Activated T-helper 2 cell treated with anti-CD3 and anti-CD28 coated beads, Interferon-gamma antibody, Interleukin-2, Interleukin-4, amounts not matched to agents 10 μg/mL and 5 μg/mL and 100 μg/mL, durations not matched to agents 14 hours and 24 hours and 36 hours (primary cell): ENCODE measurements around the gene LHX4. TPM values are rescaled to one million over a fixed set of nuclear protein-coding genes. Genes with fewer than 3 reads are reported as not detected.

Experiments
- DNase-seq: peaks from one replicate; pipeline ENCODE4 v3.0.0; 2021; ENCODE audit warnings: low spot score
- H3K27ac Mint-ChIP-seq: one replicate; pipeline ENCODE4 v1.8.0; 2021; ENCODE audit warnings: mixed read lengths
- H3K27me3 Mint-ChIP-seq: one replicate; pipeline ENCODE4 v1.8.0; 2021; ENCODE audit warnings: low read depth, mixed read lengths
- H3K36me3 Mint-ChIP-seq: one replicate; pipeline ENCODE4 v1.8.0; 2021; ENCODE audit warnings: low read depth, mixed read lengths
- H3K4me1 Mint-ChIP-seq: one replicate; pipeline ENCODE4 v1.8.0; 2021; ENCODE audit warnings: low read depth, mixed read lengths
- H3K4me3 Mint-ChIP-seq: one replicate; pipeline ENCODE4 v1.8.0; 2021; ENCODE audit warnings: low read depth, mild to moderate bottlenecking, moderate library complexity, mixed read lengths
- H3K9me3 Mint-ChIP-seq: one replicate; pipeline ENCODE4 v1.8.0; 2021; ENCODE audit warnings: mixed read lengths
- intact Hi-C: fragments of 100-400 bp; cut with micrococcal nuclease; formaldehyde crosslinking; loops from one replicate; pipeline ENCODE4 v1.15.1; 2023
- total RNA-seq: library from RNA; stranded (reverse); gene quantifications from 2 replicates; pipeline ENCODE4 v1.2.3, GENCODE V29; 2022

LHX4 gene
- total RNA-seq, 1 donor from 2014 or later: not detected

DNA sequence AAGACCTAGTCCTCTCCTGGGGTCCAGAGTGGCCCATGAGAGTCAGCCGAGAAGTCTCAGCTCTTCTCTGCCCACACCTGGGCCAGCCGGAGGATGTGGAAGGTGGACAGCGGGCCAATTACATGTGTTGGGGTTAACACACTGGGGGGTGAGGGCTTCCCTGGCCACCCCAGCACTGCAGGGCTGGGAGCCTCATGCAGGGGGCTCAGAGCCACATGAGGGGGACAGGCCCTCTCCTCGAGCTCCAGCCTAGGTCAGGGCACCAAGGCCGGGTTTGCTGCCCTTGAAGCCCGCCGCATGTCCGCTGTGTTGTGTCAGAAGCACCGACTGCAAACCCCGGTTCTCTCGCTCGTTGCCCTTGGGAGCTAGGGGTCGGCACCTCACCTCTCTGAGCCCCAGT, 30.5 kb downstream of the LHX4 start:
- Mint-ChIP-seq H3K4me3 (no peak overlapping the region), H3K27me3 (no peaks in the 10 kb centered on the region)
- intact Hi-C loops: no loop called here

DNA sequence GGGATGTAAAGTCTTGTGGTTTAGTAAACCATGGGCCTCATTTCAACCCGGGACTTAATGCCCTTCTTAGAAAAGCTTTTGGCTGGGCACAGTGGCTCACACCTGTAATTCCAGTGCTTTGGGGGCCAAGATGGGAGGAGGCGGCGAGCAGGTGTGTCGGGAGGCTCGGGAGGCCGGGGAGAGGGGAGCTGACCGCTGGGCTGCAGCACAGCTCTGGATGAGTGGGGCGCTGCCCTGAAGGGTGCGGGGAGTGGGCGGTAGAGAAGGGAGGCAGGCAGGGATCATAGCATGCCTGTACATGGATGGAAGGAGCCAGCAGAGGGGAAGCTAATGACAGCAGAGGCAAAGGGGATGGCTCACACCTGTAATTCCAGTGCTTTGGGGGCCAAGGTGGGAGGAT, 31.0 kb downstream of the LHX4 start:
- intact Hi-C loops: no loop called here
- no peaks in the 10 kb centered on the region for H3K9me3 Mint-ChIP-seq
- no peaks in the 10 kb centered on the region for H3K27me3 Mint-ChIP-seq
- no peaks in the 10 kb centered on the region for H3K36me3 Mint-ChIP-seq
- no peaks in the 10 kb centered on the region for H3K4me1 Mint-ChIP-seq
- DNase-seq: no peak
- H3K27ac Mint-ChIP-seq: no peak overlapping the region
- no peak overlapping the region for H3K4me3 Mint-ChIP-seq

More for the DNA sequence above, 30.5 kb downstream of the LHX4 start:
- Mint-ChIP-seq H3K27ac (no peak overlapping the region), H3K36me3 (no peaks in the 10 kb centered on the region), H3K4me1 (no peaks in the 10 kb centered on the region), H3K9me3 (no peaks in the 10 kb centered on the region)
- no peak for DNase-seq

DNA sequence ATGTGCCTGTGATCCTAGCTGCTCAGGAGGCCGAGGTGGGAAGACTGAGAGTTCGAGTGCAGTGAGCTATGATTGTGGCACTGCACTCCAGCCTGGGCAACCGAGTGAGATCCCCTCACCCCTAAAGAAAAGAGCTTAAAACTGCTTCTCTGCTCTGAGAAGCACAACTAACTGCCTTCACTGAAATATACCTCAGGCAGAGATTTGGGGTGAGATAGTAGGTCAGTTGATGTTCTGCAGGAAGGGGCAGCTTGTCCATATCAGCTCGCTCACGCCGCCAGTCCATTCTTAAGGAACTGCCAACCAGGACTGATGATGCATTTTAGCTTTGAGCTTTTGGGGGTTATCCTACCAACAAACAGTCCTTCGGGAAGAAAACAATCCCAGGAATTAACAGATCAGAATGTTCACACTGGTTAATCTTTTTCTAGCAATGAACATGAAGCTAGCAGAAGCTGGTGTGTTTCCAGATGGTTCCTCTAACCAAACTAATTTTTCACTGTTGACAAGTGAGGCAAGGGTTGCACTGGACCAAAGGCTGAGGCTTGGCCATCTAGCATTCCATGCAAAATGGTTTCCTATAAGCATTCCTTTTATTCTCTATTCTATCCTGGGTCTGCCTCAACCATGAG, 31.6 kb downstream of the LHX4 start:
- Mint-ChIP-seq H3K36me3 (no peaks in the 10 kb centered on the region), H3K4me1 (no peaks in the 10 kb centered on the region), H3K27ac (no peak overlapping the region), H3K27me3 (no peaks in the 10 kb centered on the region), H3K9me3 (no peaks in the 10 kb centered on the region), H3K4me3 (no peak overlapping the region)
- intact Hi-C loops: no loop called here
- no peak for DNase-seq

DNA sequence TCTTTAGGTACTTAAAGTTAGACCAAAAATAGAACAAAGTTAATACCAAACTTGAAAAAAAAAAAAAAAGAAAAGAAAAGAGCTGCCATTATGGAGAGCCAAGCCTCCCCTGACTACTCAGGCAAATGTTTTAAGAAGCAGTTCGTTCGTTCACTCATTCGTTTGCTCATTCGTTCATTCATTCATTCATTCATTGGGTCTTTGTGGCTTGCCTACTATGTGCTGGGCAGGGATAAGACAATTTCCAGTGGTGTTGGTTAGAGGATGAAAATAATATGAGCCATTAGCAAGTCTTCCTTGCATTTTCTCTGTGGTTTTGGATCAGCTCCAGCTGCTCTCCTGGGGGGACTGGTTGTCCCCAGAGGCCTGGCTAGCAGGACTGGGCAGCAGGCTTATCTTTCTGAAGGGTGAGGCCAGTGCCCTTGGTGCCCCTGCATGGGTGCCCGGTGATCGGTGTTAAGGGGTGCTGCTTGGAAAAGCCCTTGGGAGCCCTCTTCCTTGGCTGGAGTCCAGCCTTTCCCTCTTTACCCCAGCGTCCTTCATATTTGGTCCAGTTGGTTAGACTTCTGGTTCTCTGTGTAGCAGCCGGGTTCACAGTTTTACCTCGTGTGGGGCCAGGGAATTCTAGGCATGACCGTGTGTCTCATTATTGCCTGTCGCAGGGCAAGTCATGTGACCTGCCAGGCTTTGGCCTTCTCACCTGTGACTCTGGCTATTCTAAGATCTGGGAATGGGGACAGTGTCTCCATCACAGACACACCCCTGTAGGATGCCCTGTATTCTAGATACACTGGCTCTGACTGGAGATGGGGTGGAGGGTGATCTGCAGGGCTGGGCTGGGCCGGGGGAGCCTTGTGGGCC, 32.8 kb downstream of the LHX4 start:
- no peak for DNase-seq
- no peaks in the 10 kb centered on the region for H3K4me1 Mint-ChIP-seq
- H3K9me3 Mint-ChIP-seq: no peaks in the 10 kb centered on the region
- no peaks in the 10 kb centered on the region for H3K36me3 Mint-ChIP-seq
- no peaks in the 10 kb centered on the region for H3K27me3 Mint-ChIP-seq
- H3K4me3 Mint-ChIP-seq: no peak overlapping the region
- intact Hi-C loops: no loop called here
- H3K27ac Mint-ChIP-seq: no peak overlapping the region

DNA sequence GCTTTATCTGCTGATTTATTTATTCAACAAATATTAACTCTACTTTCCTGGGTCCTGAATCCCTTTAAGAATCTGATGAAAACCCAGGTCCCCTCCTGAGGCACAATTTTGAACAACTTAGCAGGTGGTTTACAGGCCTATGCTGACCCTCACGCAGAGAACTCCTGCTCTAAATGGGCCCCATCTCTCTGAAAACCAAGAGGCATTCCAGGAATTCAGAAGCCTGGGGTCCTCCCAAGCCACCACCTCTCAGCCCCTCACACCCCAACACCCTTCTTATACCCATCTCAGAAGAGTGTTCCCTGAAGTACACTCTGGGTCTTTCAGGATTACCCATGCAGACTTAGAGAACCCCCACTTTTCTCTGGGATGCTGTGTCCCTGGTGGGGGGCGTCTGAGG, 34.5 kb downstream of the LHX4 start:
- no peak for DNase-seq
- Mint-ChIP-seq H3K9me3 (no peaks in the 10 kb centered on the region), H3K27ac (no peak overlapping the region), H3K4me1 (no peaks in the 10 kb centered on the region), H3K36me3 (no peaks in the 10 kb centered on the region), H3K4me3 (no peak overlapping the region), H3K27me3 (no peaks in the 10 kb centered on the region)
- intact Hi-C loops: no loop called here

DNA sequence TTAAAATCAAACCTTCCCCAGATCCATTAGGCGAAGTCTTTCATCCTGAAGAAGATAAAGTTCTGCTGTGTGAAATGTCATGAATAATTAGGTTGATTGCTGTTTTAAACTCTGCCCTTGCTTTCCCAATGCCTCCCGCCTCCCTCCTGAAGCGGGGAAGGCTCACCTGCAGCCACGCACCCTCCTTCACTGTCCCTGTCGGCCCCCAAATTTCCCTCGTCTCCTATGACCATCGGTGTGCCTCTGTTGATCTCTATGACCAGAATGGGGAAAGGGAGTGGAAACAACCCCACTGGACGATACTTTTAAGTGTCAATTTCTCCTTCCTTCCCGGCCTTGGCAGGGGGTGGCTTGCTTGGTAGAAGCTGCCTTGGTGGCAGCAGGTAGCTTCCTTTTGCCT, 35.1 kb downstream of the LHX4 start:
- H3K4me3 Mint-ChIP-seq: no peak overlapping the region
- no peaks in the 10 kb centered on the region for H3K36me3 Mint-ChIP-seq
- H3K27me3 Mint-ChIP-seq: no peaks in the 10 kb centered on the region
- H3K4me1 Mint-ChIP-seq: no peaks in the 10 kb centered on the region
- DNase-seq: no peak
- H3K9me3 Mint-ChIP-seq: no peaks in the 10 kb centered on the region
- no peak overlapping the region for H3K27ac Mint-ChIP-seq
- intact Hi-C loops: no loop called here

DNA sequence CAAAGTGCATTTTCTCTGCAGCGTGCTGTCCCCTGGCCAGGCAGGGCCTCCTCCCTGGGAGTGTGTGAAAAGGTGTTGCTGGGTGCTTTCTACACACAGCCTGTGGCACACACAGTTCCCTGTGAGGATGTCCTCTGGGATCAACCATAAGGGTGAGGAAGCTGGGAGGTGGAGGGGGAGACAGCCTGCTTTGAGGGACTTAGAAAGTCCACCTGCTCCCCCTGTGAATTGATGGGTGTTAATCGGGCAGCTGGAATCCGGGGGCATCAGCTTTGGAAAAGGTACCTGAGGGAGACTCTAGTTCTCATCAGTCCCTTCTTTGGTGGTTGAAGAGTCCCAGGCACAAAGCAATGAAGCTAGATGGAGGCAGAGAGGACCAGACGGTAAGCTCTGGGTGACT, 35.8 kb downstream of the LHX4 start:
- intact Hi-C loops: no loop called here
- H3K36me3 Mint-ChIP-seq: no peaks in the 10 kb centered on the region
- H3K4me1 Mint-ChIP-seq: no peaks in the 10 kb centered on the region
- DNase-seq: no peak
- no peaks in the 10 kb centered on the region for H3K27me3 Mint-ChIP-seq
- no peak overlapping the region for H3K27ac Mint-ChIP-seq
- no peaks in the 10 kb centered on the region for H3K9me3 Mint-ChIP-seq
- H3K4me3 Mint-ChIP-seq: no peak overlapping the region

DNA sequence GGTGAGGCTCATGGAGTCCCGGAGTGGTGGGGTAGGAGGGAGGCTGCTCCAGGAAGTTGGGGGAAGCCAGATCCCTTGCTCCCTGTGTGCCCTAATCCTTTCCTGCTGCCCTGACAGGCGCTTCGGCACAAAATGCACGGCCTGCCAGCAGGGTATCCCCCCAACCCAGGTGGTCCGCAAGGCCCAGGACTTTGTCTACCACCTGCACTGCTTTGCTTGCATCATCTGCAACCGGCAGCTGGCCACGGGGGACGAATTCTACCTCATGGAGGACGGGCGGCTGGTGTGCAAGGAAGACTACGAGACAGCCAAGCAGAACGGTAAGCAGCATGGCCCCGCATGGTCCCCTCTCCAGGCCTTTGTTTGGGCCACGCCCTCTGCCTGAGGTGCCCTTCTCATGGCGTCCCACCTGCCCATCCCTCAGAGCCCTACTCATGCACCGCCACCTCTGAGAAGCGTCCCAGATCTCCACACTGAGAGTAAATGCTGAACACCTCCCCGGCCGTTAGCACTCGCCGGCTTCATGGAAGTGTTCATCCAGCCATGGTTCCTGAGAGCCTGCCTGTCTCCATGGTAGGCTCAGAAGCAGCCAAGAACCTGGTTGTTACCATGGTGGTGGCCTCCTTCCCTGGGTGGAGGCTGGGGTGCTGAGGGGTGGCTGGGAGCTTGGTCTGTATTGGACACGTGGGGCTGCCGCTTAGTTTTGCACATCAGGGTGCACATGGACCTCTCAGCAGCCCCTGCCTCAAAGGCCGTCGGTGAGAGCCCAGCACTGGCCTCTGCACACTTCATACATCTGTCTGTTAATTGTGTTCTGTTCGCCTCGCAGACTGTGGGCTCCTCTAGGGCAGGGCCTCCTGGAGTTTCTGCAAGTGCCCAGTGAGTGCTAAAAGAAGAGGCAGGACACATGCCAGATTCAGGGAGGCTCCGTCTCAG, 36.5 kb downstream of the LHX4 start:
- H3K4me3 Mint-ChIP-seq: no peak overlapping the region
- H3K4me1 Mint-ChIP-seq: no peaks in the 10 kb centered on the region
- H3K27ac Mint-ChIP-seq: no peak overlapping the region
- intact Hi-C loops: no loop called here
- no peaks in the 10 kb centered on the region for H3K27me3 Mint-ChIP-seq
- no peaks in the 10 kb centered on the region for H3K36me3 Mint-ChIP-seq
- no peak for DNase-seq
- no peaks in the 10 kb centered on the region for H3K9me3 Mint-ChIP-seq

DNA sequence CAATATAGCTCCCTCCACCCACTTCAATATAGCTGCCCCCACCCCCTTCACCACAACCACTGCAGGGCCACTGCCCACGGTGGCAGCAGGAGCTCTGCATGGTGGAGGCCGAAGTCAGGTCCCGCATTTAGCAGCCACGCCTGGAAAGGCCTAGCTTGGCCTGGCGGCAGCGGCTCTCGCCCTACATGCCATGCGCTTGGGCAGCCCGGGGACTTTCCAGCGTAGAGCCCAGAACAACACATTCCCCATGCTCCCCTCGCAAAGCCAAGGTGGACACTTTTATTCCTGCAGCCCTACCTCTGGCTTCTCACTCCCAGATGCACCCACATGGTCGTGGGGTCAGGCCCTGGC, 37.1 kb downstream of the LHX4 start:
- Mint-ChIP-seq H3K27ac (no peak overlapping the region), H3K9me3 (no peaks in the 10 kb centered on the region), H3K4me3 (no peak overlapping the region), H3K27me3 (no peaks in the 10 kb centered on the region), H3K4me1 (no peaks in the 10 kb centered on the region), H3K36me3 (no peaks in the 10 kb centered on the region)
- intact Hi-C loops: no loop called here
- no peak for DNase-seq

DNA sequence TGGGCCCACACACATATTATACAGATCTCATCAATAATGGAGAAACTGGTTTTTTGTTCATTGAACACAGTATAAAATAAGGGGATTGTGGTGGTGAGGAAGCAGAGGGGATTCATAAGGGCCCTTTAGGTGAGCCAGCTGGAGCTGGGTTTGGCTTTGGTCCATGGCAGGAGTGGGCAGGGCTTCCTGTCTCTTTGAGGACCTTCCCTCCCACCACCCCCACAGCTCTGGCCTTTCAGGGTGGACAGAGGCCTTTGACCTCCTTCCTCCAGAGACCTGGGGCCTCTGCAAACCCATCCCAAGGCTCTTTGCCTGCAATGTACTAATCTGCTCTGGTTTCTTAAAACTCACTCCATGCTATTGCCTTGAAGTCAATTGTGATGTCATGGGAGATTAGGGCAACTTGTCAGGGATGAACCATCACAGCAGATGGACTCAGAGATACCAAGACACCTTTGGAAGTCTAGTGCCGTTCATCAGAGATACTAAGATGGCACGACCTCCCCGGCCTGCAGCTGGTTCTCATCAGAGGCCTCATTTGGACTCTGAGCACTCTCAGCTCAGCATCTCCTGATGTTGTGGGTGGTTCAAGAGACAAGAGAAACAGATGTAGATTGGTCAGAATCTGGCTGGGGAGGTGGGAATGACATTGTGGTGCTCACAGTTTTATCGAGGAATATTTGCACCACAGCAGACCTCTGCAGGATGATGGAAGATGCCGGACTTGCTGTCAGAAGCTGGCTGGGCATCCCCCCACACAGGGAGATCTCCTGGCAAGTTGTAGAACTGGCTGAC, 37.9 kb downstream of the LHX4 start:
- H3K27ac Mint-ChIP-seq: no peak overlapping the region

DNA sequence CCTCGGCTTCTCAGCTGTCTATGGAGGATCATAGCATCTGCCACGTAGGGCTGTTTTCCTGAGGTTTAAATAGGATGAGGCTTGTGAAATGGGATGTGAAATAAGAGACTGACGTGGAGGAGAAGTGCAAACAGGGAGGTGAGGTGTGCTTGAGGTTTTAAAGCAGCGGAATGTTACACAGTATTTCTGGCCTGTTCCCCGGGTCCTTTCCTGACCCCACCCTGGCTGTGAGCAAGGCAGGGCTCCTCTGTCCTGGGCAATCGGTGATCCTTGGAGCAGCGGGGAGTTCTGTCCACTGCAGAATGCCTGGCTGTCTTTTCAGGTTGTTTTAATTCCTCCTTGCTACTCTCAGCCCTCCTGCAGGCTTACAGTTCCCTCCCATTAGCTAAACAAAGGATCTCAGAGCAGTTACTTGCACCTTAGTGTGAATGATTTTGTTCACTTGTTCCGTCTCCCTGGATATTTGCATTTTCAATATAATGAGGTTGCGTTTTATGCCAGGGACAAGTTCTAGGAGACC, 38.6 kb downstream of the LHX4 start:
- Mint-ChIP-seq H3K27ac (no peak overlapping the region), H3K9me3 (no peaks in the 10 kb centered on the region), H3K27me3 (no peaks in the 10 kb centered on the region), H3K36me3 (no peaks in the 10 kb centered on the region), H3K4me3 (no peak overlapping the region), H3K4me1 (no peaks in the 10 kb centered on the region)
- no peak for DNase-seq
- intact Hi-C loops: no loop called here

More for the DNA sequence above, 37.9 kb downstream of the LHX4 start:
- Mint-ChIP-seq H3K36me3 (no peaks in the 10 kb centered on the region), H3K4me3 (no peak overlapping the region), H3K9me3 (no peaks in the 10 kb centered on the region), H3K27me3 (no peaks in the 10 kb centered on the region), H3K4me1 (no peaks in the 10 kb centered on the region)
- no peak for DNase-seq
- intact Hi-C loops: no loop called here
